Measurements from ENCODE around the gene TNFRSF13B.

TNFRSF13B gene

GRCh38 chr17:16939606-16940115 is 32.3 kb downstream of the TNFRSF13B start:
- in situ Hi-C loops (cut with HindIII; ENCODE audit: low sequenced_read_pairs): no loop called here

DNA sequence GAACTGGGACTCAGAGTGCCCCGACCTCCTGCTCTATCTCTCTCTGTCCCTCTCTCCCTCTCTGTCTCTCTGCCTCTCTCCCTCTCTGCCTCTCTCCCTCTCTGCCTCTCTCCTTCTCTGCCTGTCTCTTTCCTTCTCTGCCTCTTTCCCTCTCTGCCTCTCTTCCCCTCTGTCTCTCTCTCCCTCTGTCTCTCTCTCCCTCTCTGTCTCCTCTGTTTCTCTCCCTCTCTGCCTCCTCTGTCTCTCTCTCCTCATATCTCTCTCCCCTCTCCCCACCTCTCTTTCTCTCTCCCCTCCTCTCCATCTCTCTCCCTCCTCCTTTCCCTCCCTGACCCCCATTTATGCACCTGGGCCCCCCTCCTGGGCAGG is 32.7 kb downstream of the TNFRSF13B start:
- in situ Hi-C loops (cut with HindIII; ENCODE audit: low sequenced_read_pairs): no loop called here

DNA sequence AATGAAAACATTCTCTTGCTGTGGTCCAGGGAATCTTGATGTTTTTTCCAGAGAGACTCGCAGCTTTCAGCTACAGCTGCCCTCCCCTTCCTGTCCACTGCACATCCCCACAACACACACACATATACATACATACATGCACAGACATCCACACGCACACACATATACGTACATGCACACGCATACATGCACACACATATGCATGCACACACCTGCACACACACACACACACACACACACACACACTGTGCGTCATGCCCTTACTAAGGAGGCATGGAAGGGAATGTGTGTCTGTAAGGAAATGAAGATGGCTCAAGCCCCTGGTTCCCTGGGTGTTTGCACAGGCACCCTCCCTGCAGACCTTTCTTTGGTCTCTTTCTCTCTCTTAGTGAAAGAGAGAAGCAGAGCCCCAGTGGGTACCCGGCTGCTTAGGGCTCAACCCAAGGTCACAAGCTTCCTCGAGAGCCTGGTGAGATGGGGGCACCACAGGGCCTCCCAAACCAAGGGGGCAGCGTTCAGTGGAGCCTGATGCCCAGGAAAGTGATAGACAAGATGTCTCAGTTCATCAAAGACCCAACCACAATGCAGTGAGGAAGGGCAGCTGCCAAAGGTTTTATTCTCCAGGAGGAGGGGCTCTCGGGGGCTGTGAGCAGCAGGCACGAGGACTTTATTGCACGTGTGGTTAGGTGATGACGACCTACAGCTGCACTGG is 33.3 kb downstream of the TNFRSF13B start:
- in situ Hi-C loops (cut with HindIII; ENCODE audit: low sequenced_read_pairs): no loop called here

DNA sequence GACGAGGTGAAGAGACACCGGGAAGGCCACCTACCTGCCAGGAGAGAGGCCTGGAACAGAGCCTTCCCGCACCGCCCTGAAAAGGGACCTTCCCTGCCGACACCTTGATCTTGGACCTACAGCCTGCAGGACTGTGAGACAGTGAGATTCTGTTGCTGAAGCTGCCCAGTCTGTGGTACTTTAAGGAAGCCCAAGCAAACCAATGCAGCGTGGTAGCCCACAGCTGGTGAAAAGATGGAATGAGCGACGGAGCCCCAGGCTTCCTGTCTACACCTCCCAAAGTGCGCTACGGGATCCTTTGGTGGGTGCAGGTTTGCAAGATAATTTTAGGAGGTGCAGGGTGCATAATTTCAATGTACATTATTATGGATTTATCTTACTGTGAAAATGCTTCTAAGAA is 33.9 kb downstream of the TNFRSF13B start:
- in situ Hi-C loops (cut with HindIII; ENCODE audit: low sequenced_read_pairs): no loop called here

DNA sequence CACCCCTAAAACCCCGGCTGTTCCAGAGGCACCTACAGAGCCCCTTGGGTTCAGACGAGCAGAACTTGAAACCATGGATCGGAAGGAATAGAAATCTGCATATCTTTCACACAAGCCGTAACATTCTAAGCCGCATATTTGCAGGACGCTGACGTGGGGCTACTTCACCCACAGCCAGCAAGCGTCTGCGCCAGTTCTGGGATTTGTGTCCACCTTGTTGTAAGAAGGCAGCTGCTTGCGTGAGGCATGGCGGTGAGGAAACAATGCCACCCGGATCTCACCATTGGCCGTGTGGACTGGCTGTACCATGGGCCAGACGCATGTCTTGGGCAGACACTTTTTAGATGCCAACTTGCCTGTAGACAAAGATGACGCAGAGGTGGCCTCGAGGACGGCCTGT is 34.5 kb downstream of the TNFRSF13B start:
- in situ Hi-C loops (cut with HindIII; ENCODE audit: low sequenced_read_pairs): no loop called here

DNA sequence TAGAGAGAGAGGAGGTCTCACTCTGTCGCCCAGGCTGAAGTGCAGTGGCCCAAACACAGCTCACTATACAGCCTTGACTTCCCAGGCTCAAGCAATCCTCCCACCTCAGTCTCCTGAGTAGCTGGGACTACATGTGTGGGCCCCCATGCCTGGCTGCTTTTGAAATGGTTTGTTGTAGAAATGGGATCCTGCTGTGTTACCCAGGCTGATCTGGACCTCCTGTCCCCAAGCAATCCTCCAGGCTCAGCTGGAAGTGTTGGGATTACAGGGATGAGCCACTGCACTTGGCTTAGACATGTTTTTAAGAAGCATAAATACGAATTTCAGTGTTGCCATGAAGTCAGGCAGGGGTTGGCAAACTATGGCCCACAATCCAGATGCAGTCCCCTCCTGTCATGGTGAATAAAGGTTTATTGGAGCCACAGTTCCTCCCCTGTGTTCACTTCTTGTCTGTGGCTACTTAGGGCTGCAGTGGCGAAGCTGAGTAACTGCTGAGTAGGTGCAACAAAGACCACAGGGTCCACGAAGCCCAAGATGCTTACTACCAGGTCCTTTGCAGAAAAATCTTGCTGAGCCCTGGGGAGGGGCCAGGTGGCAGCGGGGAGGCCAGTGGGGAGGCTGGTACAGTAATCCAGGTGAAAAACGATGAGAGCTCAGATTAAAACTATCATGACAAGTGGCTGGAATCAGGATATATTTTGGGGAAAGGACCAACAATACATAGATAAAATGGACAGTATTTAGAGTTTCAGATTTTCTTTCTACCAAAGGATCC is 35.2 kb downstream of the TNFRSF13B start:
- in situ Hi-C loops (cut with HindIII; ENCODE audit: low sequenced_read_pairs): no loop called here

- in situ Hi-C loops (cut with HindIII; ENCODE audit: low sequenced_read_pairs): no loop called here
These were observed 36.1 kb downstream of the TNFRSF13B start for GRCh38 chr17:16935786-16936185.

DNA sequence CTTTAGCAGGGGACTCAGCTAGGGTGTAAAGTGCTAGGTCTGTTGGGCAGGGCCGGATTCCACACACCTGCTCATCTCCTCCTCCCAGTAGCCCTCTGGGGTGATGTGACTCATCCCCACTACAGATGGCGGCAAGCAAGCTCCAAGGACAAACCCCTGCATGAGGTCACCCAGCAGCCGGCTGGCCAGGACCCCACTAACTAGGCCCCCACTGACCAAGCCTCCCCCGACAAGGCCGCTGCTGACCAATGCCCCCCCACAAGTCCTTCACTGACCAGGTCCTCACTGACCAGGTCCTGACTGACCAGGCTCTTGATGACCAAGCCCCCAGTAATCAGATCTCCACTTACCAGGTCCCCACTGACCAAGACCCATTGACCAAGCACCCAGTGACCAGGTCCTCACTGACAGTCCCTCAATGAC is 36.7 kb downstream of the TNFRSF13B start:
- in situ Hi-C loops (cut with HindIII; ENCODE audit: low sequenced_read_pairs): no loop called here

DNA sequence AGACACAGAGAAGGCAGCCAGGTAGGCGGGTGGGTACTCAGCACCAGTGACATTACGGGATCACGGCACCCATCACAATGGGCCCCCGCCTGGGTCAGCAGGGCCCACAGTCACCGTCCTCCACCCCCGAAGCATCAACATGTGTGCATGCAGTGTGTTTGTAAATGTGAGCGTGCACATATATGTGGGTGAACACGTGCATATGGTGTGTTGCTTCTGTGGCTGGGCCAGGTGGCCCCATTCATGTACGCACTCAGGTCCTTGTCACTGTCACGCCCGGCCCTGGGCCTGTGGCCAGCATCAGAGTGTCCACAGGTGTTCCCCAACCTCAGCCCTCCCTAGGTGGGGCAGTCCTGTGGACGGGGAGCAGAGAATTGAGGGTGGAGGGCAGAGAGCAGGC is 37.1 kb downstream of the TNFRSF13B start:
- in situ Hi-C loops (cut with HindIII; ENCODE audit: low sequenced_read_pairs): no loop called here

DNA sequence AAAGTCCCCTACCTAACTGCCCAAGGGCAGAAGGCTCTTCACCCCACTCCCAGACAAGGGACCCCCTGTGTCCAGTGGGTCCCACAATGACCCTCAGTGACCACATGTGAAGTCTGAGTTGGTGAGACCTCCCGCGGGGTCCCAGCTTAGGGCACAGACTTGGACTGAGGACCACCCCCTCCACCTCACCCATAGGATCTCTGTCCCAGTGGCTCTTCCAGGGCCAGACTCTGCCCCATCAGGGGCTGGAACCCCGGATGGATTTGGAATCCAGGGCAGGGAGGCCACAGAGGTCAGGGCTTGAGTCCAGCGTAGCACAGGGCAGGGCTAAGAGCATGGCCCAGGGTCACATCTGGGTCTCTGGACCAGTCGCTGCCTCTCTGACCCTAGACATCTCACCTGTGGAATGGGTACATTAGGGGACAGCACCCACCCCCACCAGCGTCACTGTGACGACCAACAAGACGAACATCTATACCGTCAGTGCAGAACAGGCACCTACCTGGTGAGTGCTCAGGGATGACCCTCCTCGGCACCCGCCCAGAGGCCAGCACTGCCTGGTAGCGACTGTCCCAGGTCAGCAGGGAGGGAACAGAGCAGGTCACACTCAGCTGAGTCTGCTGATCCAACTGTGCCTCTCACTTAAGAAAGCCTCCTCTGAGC is 37.7 kb downstream of the TNFRSF13B start:
- in situ Hi-C loops (cut with HindIII; ENCODE audit: low sequenced_read_pairs): no loop called here

- in situ Hi-C loops (cut with HindIII; ENCODE audit: low sequenced_read_pairs): no loop called here
These were observed 38.4 kb downstream of the TNFRSF13B start for GRCh38 chr17:16933317-16934132.

- in situ Hi-C loops (cut with HindIII; ENCODE audit: low sequenced_read_pairs): no loop called here
These were observed 39.3 kb downstream of the TNFRSF13B start for GRCh38 chr17:16932611-16933010.

- in situ Hi-C loops (cut with HindIII; ENCODE audit: low sequenced_read_pairs): no loop called here
These were observed 39.8 kb downstream of the TNFRSF13B start for GRCh38 chr17:16932156-16932555.

GRCh38 chr17:16931318-16932060 is 40.4 kb downstream of the TNFRSF13B start:
- in situ Hi-C loops (cut with HindIII; ENCODE audit: low sequenced_read_pairs): no loop called here

DNA sequence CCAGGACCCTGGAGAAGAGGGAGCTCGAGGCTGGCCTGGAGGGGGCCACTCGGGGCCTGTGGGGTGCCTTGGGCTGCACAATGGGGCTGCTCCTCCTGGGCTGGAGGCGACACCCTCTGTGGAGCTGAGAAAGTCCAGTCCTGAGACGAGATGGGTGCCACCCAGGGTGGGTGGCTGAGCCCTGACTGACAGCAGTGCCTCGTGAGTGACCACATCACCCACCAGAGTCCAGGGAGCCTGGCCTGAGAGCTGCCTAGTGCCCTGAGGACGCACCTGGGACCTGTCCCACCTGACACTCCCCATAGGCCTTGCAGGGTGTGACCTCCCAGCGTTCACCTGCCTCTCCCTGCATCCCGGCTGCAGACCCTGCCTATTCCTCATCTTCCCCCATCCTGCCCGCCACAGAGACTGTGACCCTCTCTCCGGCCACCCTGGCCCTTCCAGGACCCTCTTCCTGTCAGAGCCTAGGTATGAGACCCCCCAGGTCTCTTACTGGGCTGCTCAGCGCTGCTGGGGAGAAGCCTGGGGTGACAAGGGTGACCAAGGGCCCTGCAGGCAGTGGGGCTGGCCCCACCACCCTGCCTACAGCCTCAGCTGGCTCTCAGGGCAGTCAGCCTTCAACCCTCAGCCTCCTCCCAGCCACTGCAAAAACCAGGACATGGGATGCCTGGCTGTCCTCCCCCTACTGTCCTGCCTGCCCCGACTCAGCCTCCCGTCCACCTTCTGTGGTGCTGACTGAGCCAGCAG is 41.2 kb downstream of the TNFRSF13B start:
- in situ Hi-C loops (cut with HindIII; ENCODE audit: low sequenced_read_pairs): no loop called here

DNA sequence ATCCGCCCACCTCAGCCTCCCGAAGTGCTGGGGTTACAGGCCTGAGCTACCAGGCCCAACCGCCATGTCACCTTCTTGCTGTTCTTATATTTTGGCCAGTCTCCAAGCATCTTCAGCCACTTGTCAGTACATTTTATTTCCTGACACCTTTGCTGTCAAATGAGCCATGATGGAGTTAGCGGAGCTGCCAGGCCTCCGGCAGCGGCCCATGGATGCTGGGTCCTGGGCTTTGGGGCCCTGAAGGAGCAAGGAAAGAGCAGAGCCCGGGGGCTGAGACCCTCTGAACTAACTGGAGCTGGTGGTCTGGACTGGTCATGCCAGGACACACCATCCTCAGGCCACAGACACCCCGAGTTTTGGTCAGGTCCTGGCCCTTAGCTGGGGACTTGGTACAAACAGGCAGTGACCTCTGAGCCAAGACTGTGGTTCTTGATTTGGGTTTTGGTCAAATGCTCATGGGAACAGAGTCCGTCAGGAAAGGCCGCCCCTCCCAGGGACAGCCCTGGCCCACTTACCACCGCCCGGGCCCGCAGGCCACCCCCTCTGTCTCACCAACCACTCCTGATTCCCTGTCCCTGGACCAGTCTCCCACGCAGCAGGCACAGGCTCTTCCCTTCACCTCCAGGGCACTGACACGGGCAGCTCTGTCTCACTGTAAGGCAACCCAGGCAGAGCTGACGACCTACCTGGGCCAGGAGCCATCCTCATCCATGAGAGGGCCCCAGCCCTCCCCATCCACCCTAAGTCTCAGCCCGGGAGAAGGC is 42.0 kb downstream of the TNFRSF13B start:
- in situ Hi-C loops (cut with HindIII; ENCODE audit: low sequenced_read_pairs): no loop called here

GRCh38 chr17:16929035-16929680 is 42.8 kb downstream of the TNFRSF13B start:
- in situ Hi-C loops (cut with HindIII; ENCODE audit: low sequenced_read_pairs): no loop called here

GRCh38 chr17:16928406-16929034 is 43.4 kb downstream of the TNFRSF13B start:
- in situ Hi-C loops (cut with HindIII; ENCODE audit: low sequenced_read_pairs): no loop called here
